ENCODE data around the gene PRKCZ.

PRKCZ gene

DNA sequence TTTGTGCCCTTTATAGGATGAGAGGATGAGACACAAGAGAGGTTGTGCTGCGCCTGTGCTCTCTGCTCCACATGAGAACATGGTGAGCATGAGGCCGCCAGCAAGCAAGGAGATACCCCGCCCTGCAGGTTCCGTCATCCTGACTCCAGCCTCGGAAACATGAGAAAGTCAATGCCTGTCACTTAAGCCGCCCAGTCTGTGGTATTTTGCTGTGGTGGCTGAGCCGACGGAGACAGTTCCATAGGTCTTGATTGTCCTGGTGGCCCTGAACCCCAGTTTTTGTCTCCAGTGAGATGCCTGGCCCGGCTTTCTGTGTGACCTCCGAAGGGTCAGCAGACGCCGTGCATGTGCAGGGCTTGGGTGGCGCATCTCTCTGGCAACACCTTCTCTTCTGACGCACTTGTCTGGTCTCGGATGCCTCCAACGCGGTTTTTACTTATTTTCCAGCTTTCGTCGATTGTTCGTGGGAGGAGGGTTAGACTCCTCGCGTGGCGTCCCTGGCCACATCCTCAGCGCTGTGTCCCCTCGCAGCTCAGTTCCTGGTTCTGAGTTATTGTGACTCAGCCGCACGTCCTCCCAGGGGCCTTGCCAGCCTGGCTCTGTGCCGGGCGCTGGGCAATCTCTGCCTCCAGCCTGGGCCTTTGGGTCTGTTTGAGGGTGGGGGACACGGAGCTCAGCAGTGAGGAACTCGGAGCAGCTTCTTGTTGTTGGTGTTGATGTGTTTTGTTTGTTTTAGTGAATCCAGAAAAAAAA lies 74.4 kb downstream of the PRKCZ start:
- WGBS, 2 experiments (ENCODE audit: insufficient coverage in 2 of 2), result 96% methylated on average over 24 to 28 of the region's 31 CpGs
- Histone ChIP-seq H3K4me3 (ENCODE audit: extremely low read depth, insufficient read depth, low read length, poor library complexity, severe bottlenecking) (no peak overlapping the region), H3K4me1 (ENCODE audit: control insufficient read depth, insufficient read depth, low read length, poor library complexity, severe bottlenecking) (peaks cover 7% of the 10 kb centered on the region), H3K9me3 (ENCODE audit: control insufficient read depth, low read length) (no peaks in the 10 kb centered on the region), H3K36me3 (ENCODE audit: control insufficient read depth, insufficient read depth, low read length) (no peaks in the 10 kb centered on the region), H3K27ac (ENCODE audit: low read depth, low read length, severe bottlenecking) (no peak overlapping the region)

- Histone ChIP-seq H3K9me3 (ENCODE audit: control insufficient read depth, low read length) (no peaks in the 10 kb centered on the region), H3K36me3 (ENCODE audit: control insufficient read depth, insufficient read depth, low read length) (no peaks in the 10 kb centered on the region), H3K4me3 (ENCODE audit: extremely low read depth, insufficient read depth, low read length, poor library complexity, severe bottlenecking) (no peak overlapping the region), H3K4me1 (ENCODE audit: control insufficient read depth, insufficient read depth, low read length, poor library complexity, severe bottlenecking) (peaks cover 7% of the 10 kb centered on the region), H3K27ac (ENCODE audit: low read depth, low read length, severe bottlenecking) (no peak overlapping the region)
- WGBS, 2 experiments (ENCODE audit: insufficient coverage in 2 of 2), result 90% methylated on average over 34 of the region's 34 CpGs
These were observed 75.4 kb downstream of the PRKCZ start for GRCh38 chr1:2125350-2126211.

DNA sequence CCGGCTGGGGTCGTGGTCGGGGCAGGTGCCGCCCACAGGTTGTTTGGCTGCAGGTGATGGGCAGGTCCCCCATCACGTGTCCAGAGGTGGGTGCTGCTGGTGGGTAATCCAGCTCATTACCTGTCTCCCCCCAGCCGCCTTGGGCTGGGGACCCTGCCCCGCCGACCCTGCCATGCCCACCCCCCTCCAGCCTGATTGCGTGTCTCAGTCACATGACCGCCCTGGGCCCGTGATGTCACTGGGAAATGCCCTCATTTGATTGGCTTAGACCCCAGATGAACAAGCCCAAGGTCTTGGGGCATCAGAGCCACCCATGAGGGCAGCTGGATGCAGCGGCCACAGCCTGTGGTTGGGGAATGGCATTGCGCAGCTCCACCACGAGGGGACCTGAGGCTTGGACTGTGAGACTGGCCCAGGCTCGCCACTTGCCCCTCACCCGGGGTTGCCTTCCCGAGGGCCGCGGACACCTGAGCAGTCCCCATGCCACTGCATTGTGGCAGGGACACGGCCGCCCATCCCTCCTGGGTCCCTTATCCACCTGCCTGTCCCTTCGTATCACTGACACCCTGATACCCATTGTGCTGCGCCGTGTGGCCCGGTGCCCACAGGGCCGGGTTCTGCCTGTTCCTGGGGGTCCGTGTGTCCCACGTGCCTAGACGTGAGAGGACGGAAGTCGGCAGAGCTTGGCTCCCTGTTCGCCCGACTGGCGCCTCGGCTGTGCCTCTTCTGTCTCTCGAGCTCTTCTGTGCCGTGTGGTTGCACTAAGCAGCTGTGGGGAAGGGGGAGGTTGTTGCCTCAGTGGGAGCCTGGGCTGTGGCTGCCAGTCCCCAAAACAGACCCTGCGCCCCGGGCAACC lies 76.3 kb downstream of the PRKCZ start:
- H3K4me1 ChIP-seq (ENCODE audit: control insufficient read depth, insufficient read depth, low read length, poor library complexity, severe bottlenecking), result peaks cover 7% of the 10 kb centered on the region
- no peaks in the 10 kb centered on the region for H3K9me3 ChIP-seq (ENCODE audit: control insufficient read depth, low read length)
- no peaks in the 10 kb centered on the region for H3K36me3 ChIP-seq (ENCODE audit: control insufficient read depth, insufficient read depth, low read length)
- H3K4me3 ChIP-seq (ENCODE audit: extremely low read depth, insufficient read depth, low read length, poor library complexity, severe bottlenecking), result no peak overlapping the region
- WGBS, 2 experiments (ENCODE audit: insufficient coverage in 2 of 2), result 94 to 96% methylated on average over 29 to 32 of the region's 39 CpGs
- H3K27ac ChIP-seq (ENCODE audit: low read depth, low read length, severe bottlenecking), result no peak overlapping the region

DNA sequence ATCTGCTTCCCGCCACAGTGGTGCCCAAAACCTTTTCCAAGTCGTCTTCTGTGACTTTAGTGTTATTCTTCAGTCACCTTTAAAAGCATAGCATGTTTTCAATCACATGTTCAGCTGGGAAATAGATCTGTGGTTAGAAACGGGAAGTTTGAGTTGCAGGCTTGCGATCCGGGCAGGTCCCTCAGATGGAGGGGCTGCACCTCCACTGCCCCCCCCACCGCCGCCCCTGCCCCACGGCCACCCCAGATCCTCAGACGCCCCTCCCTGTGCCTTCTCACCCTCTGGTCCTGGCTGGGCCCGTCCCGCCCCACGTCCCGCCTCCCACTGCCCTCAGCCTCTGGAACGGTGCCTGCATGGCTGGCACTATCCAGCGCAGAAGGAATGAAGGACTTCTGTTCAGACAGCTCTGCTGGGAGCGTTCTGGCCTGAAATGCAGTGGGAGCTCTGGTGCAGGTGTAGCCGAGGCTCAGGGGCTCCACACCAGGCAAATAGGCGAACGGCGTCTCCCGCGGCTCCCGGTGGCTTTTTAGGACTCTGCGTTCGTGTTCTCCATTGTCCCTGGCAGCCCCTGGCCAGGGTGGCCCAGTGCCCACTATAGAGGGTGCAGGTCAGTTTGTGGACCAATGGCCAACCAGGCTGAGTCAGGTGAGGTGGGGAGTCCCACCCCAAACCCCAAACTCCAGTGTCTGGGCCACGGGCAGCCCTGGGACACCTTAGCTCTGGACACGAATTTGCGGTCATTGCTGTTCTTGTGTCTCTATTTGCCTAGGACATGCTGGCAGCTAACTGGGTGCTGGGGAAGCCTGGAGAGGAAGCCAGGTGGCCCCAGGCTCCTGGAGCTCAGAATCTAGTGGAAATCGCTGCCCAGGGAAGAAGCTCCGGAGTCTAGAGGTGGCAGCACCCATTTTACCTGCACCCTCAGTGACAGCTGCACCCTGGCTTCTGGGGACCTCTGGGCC lies 77.3 kb downstream of the PRKCZ start:
- Histone ChIP-seq H3K27ac (ENCODE audit: low read depth, low read length, severe bottlenecking) (no peak overlapping the region), H3K36me3 (ENCODE audit: control insufficient read depth, insufficient read depth, low read length) (no peaks in the 10 kb centered on the region), H3K4me3 (ENCODE audit: extremely low read depth, insufficient read depth, low read length, poor library complexity, severe bottlenecking) (no peak overlapping the region), H3K4me1 (ENCODE audit: control insufficient read depth, insufficient read depth, low read length, poor library complexity, severe bottlenecking) (peaks cover 10% of the 10 kb centered on the region), H3K9me3 (ENCODE audit: control insufficient read depth, low read length) (no peaks in the 10 kb centered on the region)
- WGBS, 2 experiments (ENCODE audit: insufficient coverage in 2 of 2), result 94 to 97% methylated on average over 20 to 24 of the region's 30 CpGs

- H3K27ac ChIP-seq (ENCODE audit: low read depth, low read length, severe bottlenecking), result no peak overlapping the region
- no peaks in the 10 kb centered on the region for H3K36me3 ChIP-seq (ENCODE audit: control insufficient read depth, insufficient read depth, low read length)
- no peak overlapping the region for H3K4me3 ChIP-seq (ENCODE audit: extremely low read depth, insufficient read depth, low read length, poor library complexity, severe bottlenecking)
- H3K4me1 ChIP-seq (ENCODE audit: control insufficient read depth, insufficient read depth, low read length, poor library complexity, severe bottlenecking), result peaks cover 14% of the 10 kb centered on the region
- no peaks in the 10 kb centered on the region for H3K9me3 ChIP-seq (ENCODE audit: control insufficient read depth, low read length)
- WGBS, 2 experiments (ENCODE audit: insufficient coverage in 2 of 2), result 88 to 90% methylated on average over 28 to 29 of the region's 29 CpGs
These were observed 78.1 kb downstream of the PRKCZ start for GRCh38 chr1:2128189-2128901.

DNA sequence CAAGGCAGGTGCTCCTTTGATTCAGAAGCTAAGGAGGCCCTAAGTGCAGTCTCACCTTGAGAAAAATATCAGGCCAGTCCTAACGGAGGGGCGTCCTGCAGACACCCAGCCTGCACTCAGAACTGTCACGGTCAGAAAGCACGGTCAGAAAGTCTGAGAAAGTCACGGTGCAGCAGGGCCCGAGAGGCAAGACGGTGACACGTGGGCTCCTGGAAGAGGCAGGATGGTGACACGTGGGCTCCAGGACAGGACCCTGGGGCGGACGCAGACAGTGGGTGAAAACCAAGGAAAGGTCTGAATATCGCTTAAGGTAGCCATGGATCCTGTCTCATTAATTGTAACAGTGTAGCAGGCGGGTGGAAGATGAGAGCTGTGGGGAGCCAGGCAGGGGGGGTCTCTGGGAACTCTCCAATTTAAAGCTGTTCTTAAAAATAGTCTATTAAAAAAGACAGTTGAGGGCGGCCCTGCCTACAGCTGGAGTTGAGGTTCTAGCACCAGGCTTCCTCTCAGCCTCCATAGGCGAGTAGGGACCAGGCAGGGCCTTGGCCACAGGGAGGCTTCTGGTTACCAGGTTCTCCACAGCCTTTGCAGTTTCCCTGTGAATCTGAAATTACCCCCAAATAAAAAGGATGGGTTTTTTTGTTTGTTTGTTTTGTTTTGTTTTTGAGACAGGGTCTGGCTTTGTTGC lies 79.2 kb downstream of the PRKCZ start:
- 90 to 95% methylated on average over 13 to 15 of the region's 15 CpGs for WGBS, 2 experiments (ENCODE audit: insufficient coverage in 2 of 2)
- no peaks in the 10 kb centered on the region for H3K9me3 ChIP-seq (ENCODE audit: control insufficient read depth, low read length)
- peaks cover 16% of the 10 kb centered on the region for H3K4me1 ChIP-seq (ENCODE audit: control insufficient read depth, insufficient read depth, low read length, poor library complexity, severe bottlenecking)
- H3K4me3 ChIP-seq (ENCODE audit: extremely low read depth, insufficient read depth, low read length, poor library complexity, severe bottlenecking), result no peak overlapping the region
- no peaks in the 10 kb centered on the region for H3K36me3 ChIP-seq (ENCODE audit: control insufficient read depth, insufficient read depth, low read length)
- H3K27ac ChIP-seq (ENCODE audit: low read depth, low read length, severe bottlenecking), result no peak overlapping the region

- no peak overlapping the region for H3K27ac ChIP-seq (ENCODE audit: low read depth, low read length, severe bottlenecking)
- H3K9me3 ChIP-seq (ENCODE audit: control insufficient read depth, low read length), result no peaks in the 10 kb centered on the region
- no peaks in the 10 kb centered on the region for H3K36me3 ChIP-seq (ENCODE audit: control insufficient read depth, insufficient read depth, low read length)
- 93 to 95% methylated on average over 9 to 10 of the region's 10 CpGs for WGBS, 2 experiments (ENCODE audit: insufficient coverage in 2 of 2)
- H3K4me1 ChIP-seq (ENCODE audit: control insufficient read depth, insufficient read depth, low read length, poor library complexity, severe bottlenecking), result peaks cover 23% of the 10 kb centered on the region
- H3K4me3 ChIP-seq (ENCODE audit: extremely low read depth, insufficient read depth, low read length, poor library complexity, severe bottlenecking), result no peak overlapping the region
These were observed 79.9 kb downstream of the PRKCZ start for GRCh38 chr1:2130156-2130555.

DNA sequence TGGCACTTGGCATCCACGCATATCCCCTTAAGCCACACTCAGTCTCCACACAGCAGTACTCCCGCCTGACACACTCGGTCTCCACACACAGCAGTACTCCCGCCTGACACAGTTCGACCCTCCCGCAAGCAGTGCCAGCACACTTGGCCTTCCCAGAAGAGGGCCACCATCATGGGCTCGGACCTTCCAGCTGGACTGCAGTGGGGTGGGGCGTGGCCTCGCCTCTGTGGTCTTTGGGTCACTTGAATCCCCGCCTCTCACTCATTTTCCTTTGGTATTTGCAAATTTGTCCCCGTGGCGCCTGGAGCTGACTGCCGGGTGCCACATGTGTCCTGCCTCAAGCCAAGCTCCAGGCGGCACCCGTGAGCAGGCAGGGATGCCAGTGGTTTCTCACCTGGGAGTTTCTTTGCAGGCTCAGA lies 80.7 kb downstream of the PRKCZ start:
- peaks cover 31% of the 10 kb centered on the region for H3K4me1 ChIP-seq (ENCODE audit: control insufficient read depth, insufficient read depth, low read length, poor library complexity, severe bottlenecking)
- no peak overlapping the region for H3K4me3 ChIP-seq (ENCODE audit: extremely low read depth, insufficient read depth, low read length, poor library complexity, severe bottlenecking)
- H3K27ac ChIP-seq (ENCODE audit: low read depth, low read length, severe bottlenecking), result no peak overlapping the region
- WGBS, 2 experiments (ENCODE audit: insufficient coverage in 2 of 2), result 92 to 93% methylated on average over 11 to 15 of the region's 15 CpGs
- H3K9me3 ChIP-seq (ENCODE audit: control insufficient read depth, low read length), result no peaks in the 10 kb centered on the region
- H3K36me3 ChIP-seq (ENCODE audit: control insufficient read depth, insufficient read depth, low read length), result no peaks in the 10 kb centered on the region
